B cell (primary cell): ENCODE measurements around the gene ZFP69. TPM values are rescaled to one million over a fixed set of nuclear protein-coding genes. Genes with fewer than 3 reads are reported as not detected.

ENCODE experiments used
- ATAC-seq: fragments of 200-7000 bp; cut with Tn5 transposase; one replicate; pipeline ENCODE4 v1.10.0; 2021; ENCODE audit warnings: low read depth, mild to moderate bottlenecking, moderate number of reproducible peaks, moderate library complexity
- CTCF ChIA-PET: fragments of 350-600 bp; sonication (Branson Sonifier 250); formaldehyde crosslinking; loops from one replicate; lab custom pipeline; 2021; ENCODE audit warnings: antibody characterized with exemption, inconsistent platforms; lab: Charles Lee
- POLR2A ChIA-PET: fragments of 350-600 bp; sonication (Branson Sonifier 250); formaldehyde crosslinking; loops from one replicate; lab custom pipeline; 2021; ENCODE audit warnings: antibody characterized with exemption; lab: Charles Lee
- DNase-seq: peaks from one replicate; pipeline ENCODE4 v3.0.0; 2013
- H2AFZ ChIP-seq: 2 replicates; pipeline ENCODE4 v1.6.1; 2012; ENCODE audit warnings: mild to moderate bottlenecking, low read depth, low read length; ENCODE audit not compliant: insufficient read depth, poor library complexity, severe bottlenecking
- H3K27ac ChIP-seq, 2 donors: 1 replicate in 1 of 2; 2 replicates in 1 of 2; pipeline ENCODE4 v1.5.1; 2012 to 2013; ENCODE audit warnings: low read length in 2 of 2, mild to moderate bottlenecking in 2 of 2, moderate library complexity in 1 of 2
- H3K27me3 ChIP-seq, 4 experiments: fragments of 200-600 bp in 1 of 4; sonication (generic) in 1 of 4; replicated peaks in 1 of 4; 1 replicate in 2 of 4; 2 replicates in 2 of 4; pipeline versions ENCODE4 v1.6.1 to v1.7.0; 2013 to 2016; ENCODE audit warnings: low read length in 3 of 4, mild to moderate bottlenecking in 2 of 4, mixed read lengths in 1 of 4, moderate library complexity in 1 of 4; ENCODE audit not compliant: insufficient read depth in 4 of 4, control insufficient read depth in 3 of 4; ENCODE audit errors: control extremely low read depth in 1 of 4
- H3K36me3 ChIP-seq, 2 experiments: replicated peaks in 1 of 2; 1 replicate in 1 of 2; 2 replicates in 1 of 2; pipeline versions ENCODE4 v1.6.1 to v1.7.1; 2013; ENCODE audit warnings: low read length in 1 of 2; ENCODE audit not compliant: insufficient read depth in 2 of 2, control insufficient read depth in 1 of 2; ENCODE audit errors: control extremely low read depth in 1 of 2, extremely low read depth in 1 of 2
- H3K4me1 ChIP-seq, 2 donors: fragments of 200-600 bp in 1 of 2; sonication (generic) in 1 of 2; 1 replicate in 1 of 2; 2 replicates in 1 of 2; pipeline versions ENCODE4 v1.5.1 to v1.6.1; 2013 to 2017; ENCODE audit warnings: low read length in 2 of 2; ENCODE audit not compliant: control insufficient read depth in 2 of 2, insufficient read depth in 2 of 2
- H3K4me2 ChIP-seq: replicated peaks from 2 replicates; pipeline ENCODE3; 2012; ENCODE audit warnings: mild to moderate bottlenecking, low read depth, low read length; ENCODE audit not compliant: poor library complexity, severe bottlenecking
- H3K4me3 ChIP-seq, 5 experiments: fragments of 200-600 bp in 1 of 5; sonication (generic) in 1 of 5; 1 replicate in 3 of 5; 2 replicates in 2 of 5; pipeline versions ENCODE4 v1.5.1 to v1.7.0; 2011 to 2016; ENCODE audit warnings: low read length in 4 of 5, mild to moderate bottlenecking in 4 of 5, low read depth in 2 of 5, control low read depth in 1 of 5, moderate library complexity in 1 of 5; ENCODE audit not compliant: insufficient read depth in 1 of 5; ENCODE audit errors: control extremely low read depth in 1 of 5, extremely low read depth in 1 of 5
- H3K79me2 ChIP-seq: fragments of 200-600 bp; sonication (generic); one replicate; pipeline ENCODE4 v1.6.0; 2016; ENCODE audit warnings: low read length; ENCODE audit not compliant: control insufficient read depth, insufficient read depth
- H3K9ac ChIP-seq: fragments of 200-600 bp; sonication (generic); 2 replicates; pipeline ENCODE4 v1.6.1; 2017; ENCODE audit warnings: mild to moderate bottlenecking, low read length, moderate library complexity
- H3K9me3 ChIP-seq, 3 donors: one replicate each; pipeline versions ENCODE4 v1.6.1 to v1.7.1; 2013; ENCODE audit warnings: low read length in 2 of 3; ENCODE audit not compliant: control insufficient read depth in 2 of 3, insufficient read depth in 1 of 3; ENCODE audit errors: control extremely low read depth in 1 of 3
- H4K20me1 ChIP-seq: 2 replicates; pipeline ENCODE4 v1.6.0; 2012; ENCODE audit warnings: mild to moderate bottlenecking, low read length; ENCODE audit not compliant: insufficient read depth, control insufficient read depth, poor library complexity, severe bottlenecking
- H3K27ac Mint-ChIP-seq: one replicate; pipeline ENCODE4 v1.8.0; 2021; ENCODE audit warnings: mixed read lengths
- H3K27me3 Mint-ChIP-seq: one replicate; pipeline ENCODE4 v1.8.0; 2021; ENCODE audit warnings: mixed read lengths
- H3K4me1 Mint-ChIP-seq: one replicate; pipeline ENCODE4 v1.8.0; 2021; ENCODE audit warnings: mixed read lengths
- H3K4me3 Mint-ChIP-seq: one replicate; pipeline ENCODE4 v1.8.0; 2021; ENCODE audit warnings: mixed read lengths
- H3K9me3 Mint-ChIP-seq: one replicate; pipeline ENCODE4 v1.8.0; 2022; ENCODE audit warnings: mixed read lengths; ENCODE audit not compliant: insufficient read depth
- CTCF ChIP-seq: fragments of 200-600 bp; IDR thresholded peaks from one replicate; pipeline ENCODE4 v1.8.0; 2022; ENCODE audit warnings: antibody characterized with exemption, mild to moderate bottlenecking
- EZH2 ChIP-seq: IDR thresholded peaks from 2 replicates; pipeline ENCODE4 v1.6.1; 2012; ENCODE audit warnings: borderline replicate concordance, low read depth, mild to moderate bottlenecking, moderate library complexity, low read length; ENCODE audit not compliant: insufficient read depth, poor library complexity, severe bottlenecking
- WGBS: methylation state at CpG from one replicate; pipeline ENCODE4 v1.1.5; 2013; ENCODE audit warnings: missing lambda C conversion rate; ENCODE audit not compliant: insufficient coverage; 5-methylcytosine and 5-hydroxymethylcytosine counted together
- intact Hi-C: fragments of 100-400 bp; cut with micrococcal nuclease; formaldehyde crosslinking; loops from one replicate; pipeline ENCODE4 v1.10.0; 2022
- polyA minus RNA-seq: library from RNA; depleted of rRNA, polyadenylated mRNA; stranded (reverse); fragments of >200 nt; gene quantifications from 2 replicates; pipeline ENCODE4 v1.2.3, GENCODE V29; 2012
- polyA plus RNA-seq: library from polyadenylated mRNA; depleted of rRNA; stranded (reverse); fragments of >200 nt; gene quantifications from 2 replicates; pipeline ENCODE4 v1.2.3, GENCODE V29; 2012
- total RNA-seq, 2 donors: library from RNA; stranded (reverse); fragments of 120-200 nt in 1 of 2; gene quantifications; 1 replicate in 1 of 2; 2 replicates in 1 of 2; pipeline versions ENCODE4 v1.2.3 to v1.2.4, GENCODE V29; 2013 to 2022

The ZFP69 gene
- total RNA-seq, result 7.5 TPM in 2 replicates
- 5.8 TPM for total RNA-seq (2013)
- 2.2 and 2.9 TPM in 2 replicates for polyA plus RNA-seq
- polyA minus RNA-seq, result 2.0 and 2.1 TPM in 2 replicates

GRCh38 chr1:40476924-40477677, at the start of gene ZFP69:
ZFP69 (plus strand) TSS chr1:40477290; CDS start chr1:40479362, 2,072 bp downstream.
- Histone ChIP-seq H4K20me1 (no peaks in the 10 kb centered on the region), H3K27ac (peak within 1 kb of the TSS; percentile 37 to 63), H3K4me2 (peak within 1 kb of the TSS; percentile 91), H3K4me1 (peaks cover 8 to 14% of the 10 kb centered on the region in 2 donors), H3K36me3 (peaks cover 0 to 5% of the 10 kb centered on the region in 2 experiments), H2AFZ (peak within 1 kb of the TSS; percentile 91), H3K9ac (peak within 1 kb of the TSS; percentile 79), H3K4me3 (peak within 1 kb of the TSS; percentile 58 to 83 (median 81)), H3K27me3 (no peaks in the 10 kb centered on the region), H3K9me3 (peaks cover 0 to 20% (median 14%) of the 10 kb centered on the region in 3 donors), H3K79me2 (no peaks in the 10 kb centered on the region)
- H3K4me3 Mint-ChIP-seq, result peak within 1 kb of the TSS; percentile 93
- CTCF ChIA-PET, result interaction anchor here (2.8 kb wide), 1 partner anchor 55 kb away, joined by 11 read pairs; no protein-coding TSS in a partner anchor
- POLR2A ChIA-PET, result interaction anchor here (1.2 kb wide), 1 partner anchor 27 kb away, joined by 4 read pairs; the partner anchor contains the start of gene ZFP69B
- no peaks in the 10 kb centered on the region for H3K27me3 Mint-ChIP-seq
- peaks cover 21% of the 10 kb centered on the region for H3K9me3 Mint-ChIP-seq
- H3K4me1 Mint-ChIP-seq, result peaks cover 18% of the 10 kb centered on the region
- ATAC-seq, result peak; percentile 95
- peak; percentile 83 for DNase-seq
- peak within 1 kb of the TSS; percentile 87 for H3K27ac Mint-ChIP-seq
- intact Hi-C loops, result loop anchor here (1.0 to 10.0 kb wide), 4 partner anchors 26 to 218 kb away; partner anchors contain the start of genes EXO5, NFYC, ZFP69B and ZNF684
- TF ChIP-seq CTCF (no peak), EZH2 (no peak)
- under 1% methylated on average over 65 of the region's 65 CpGs for WGBS

- no peak for TF ChIP-seq EZH2
- ChIA-PET POLR2A (no interaction called here), CTCF (interaction anchor here (1.0 kb wide), 1 partner anchor 95 kb away, joined by 4 read pairs; no protein-coding TSS in a partner anchor)
- H3K4me3 Mint-ChIP-seq, result no peak overlapping the region
- no peaks in the 10 kb centered on the region for H4K20me1 ChIP-seq
- no peak overlapping the region for H3K4me3 ChIP-seq
- no peaks in the 10 kb centered on the region for H3K27me3 ChIP-seq
- no peak overlapping the region for H3K27ac ChIP-seq
- H3K4me1 ChIP-seq, result no peaks in the 10 kb centered on the region
- intact Hi-C loops, result no loop called here
- H3K9me3 ChIP-seq, result no peaks in the 10 kb centered on the region
- no peak overlapping the region for H3K4me2 ChIP-seq
- H3K79me2 ChIP-seq, result no peaks in the 10 kb centered on the region
- DNase-seq (no peak), ATAC-seq (no peak)
- no peaks in the 10 kb centered on the region for H3K9me3 Mint-ChIP-seq
- H3K27ac Mint-ChIP-seq, result no peak overlapping the region
- H3K27me3 Mint-ChIP-seq, result no peaks in the 10 kb centered on the region
- no peak overlapping the region for H2AFZ ChIP-seq
- H3K36me3 ChIP-seq, result no peaks in the 10 kb centered on the region
- H3K9ac ChIP-seq, result no peak overlapping the region
- no peaks in the 10 kb centered on the region for H3K4me1 Mint-ChIP-seq
Measured at GRCh38 chr1:40431385-40431784, 45.7 kb upstream of the ZFP69 start.
